ENCODE measurements around the gene CMPK2. TPM values are rescaled to one million over a fixed set of nuclear protein-coding genes. Genes with fewer than 3 reads are reported as not detected.
"Not testable (repeated sequence)": the region's sequence is repeated elsewhere in the genome, so short reads cannot be mapped to it uniquely, and the experiment has no call there.

CMPK2 gene
- polyA plus RNA-seq, 1 of the 3 experiments (the other 2 are of a cell fraction) = 1.1 TPM

DNA sequence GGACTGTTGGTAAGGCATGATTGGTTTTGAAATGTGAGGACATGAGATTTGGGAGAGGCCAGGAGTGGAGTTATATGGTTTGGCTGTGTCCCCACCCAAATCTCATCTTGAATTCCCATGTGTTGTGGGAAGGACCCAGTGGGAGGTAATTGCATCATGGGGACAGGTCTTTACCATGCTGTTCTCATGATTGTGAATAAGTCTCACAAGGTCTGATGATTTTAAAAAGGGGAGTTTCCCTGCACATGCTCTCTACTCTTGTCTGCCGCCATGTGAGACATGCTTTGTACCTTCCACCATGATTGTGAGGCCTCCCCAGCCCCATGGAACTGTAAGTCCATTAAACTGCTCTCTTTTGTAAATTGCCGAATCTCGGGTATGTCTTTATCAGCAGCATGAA, 5.4 kb downstream of the CMPK2 start:
- H4K20me1 ChIP-seq (ENCODE audit: insufficient read depth) = no peaks in the 10 kb centered on the region
- no peaks in the 10 kb centered on the region for H3F3A ChIP-seq (replicated peaks; ENCODE audit: insufficient read depth)
- no peak overlapping the region for H3K4me3 ChIP-seq (ENCODE audit: low read depth in 2 of 2, low read length in 1 of 2)
- no peak overlapping the region for H3K9ac ChIP-seq
- WGBS (ENCODE audit: low lambda C conversion rate) = 81% methylated on average over 3 of the region's 3 CpGs
- no peaks in the 10 kb centered on the region for H3K9me2 ChIP-seq
- POLR2A ChIA-PET = no interaction called here
- H3K27ac ChIP-seq (ENCODE audit: low read depth in 2 of 2, low read length in 1 of 2) = no peak overlapping the region
- H3K36me3 ChIP-seq (replicated peaks in 1 of 2; ENCODE audit: control insufficient read depth in 1 of 2, insufficient read depth in 2 of 2, low read length in 1 of 2) = no peaks in the 10 kb centered on the region
- no peaks in the 10 kb centered on the region for H3K27me3 ChIP-seq (ENCODE audit: insufficient read depth)
- no peak overlapping the region for H2AFZ ChIP-seq (ENCODE audit: low read depth)
- CTCF ChIA-PET = no interaction called here
- H3K9me3 ChIP-seq = no peaks in the 10 kb centered on the region
- TF ChIP-seq RXRA (IDR thresholded peaks at IDR 0.05; ENCODE audit: borderline replicate concordance, low read depth) = no peak
- no peak for TF ChIP-seq TAF1 (IDR thresholded peaks at IDR 0.05; ENCODE audit: borderline replicate concordance, low read depth, low read length)
- TF ChIP-seq RFX5 (IDR thresholded peaks at IDR 0.05; ENCODE audit: low read length) = no peak
- H3K4me2 ChIP-seq = no peak overlapping the region
- DNase-seq = no peak
- H3K79me2 ChIP-seq (ENCODE audit: insufficient read depth) = no peaks in the 10 kb centered on the region
- peaks cover 0 to 4% of the 10 kb centered on the region in 2 experiments; a peak in 1 of 4 replicates for H3K4me1 ChIP-seq (ENCODE audit: control insufficient read depth in 1 of 2, insufficient read depth in 2 of 2, low read depth in 1 of 2, low read length in 1 of 2)

DNA sequence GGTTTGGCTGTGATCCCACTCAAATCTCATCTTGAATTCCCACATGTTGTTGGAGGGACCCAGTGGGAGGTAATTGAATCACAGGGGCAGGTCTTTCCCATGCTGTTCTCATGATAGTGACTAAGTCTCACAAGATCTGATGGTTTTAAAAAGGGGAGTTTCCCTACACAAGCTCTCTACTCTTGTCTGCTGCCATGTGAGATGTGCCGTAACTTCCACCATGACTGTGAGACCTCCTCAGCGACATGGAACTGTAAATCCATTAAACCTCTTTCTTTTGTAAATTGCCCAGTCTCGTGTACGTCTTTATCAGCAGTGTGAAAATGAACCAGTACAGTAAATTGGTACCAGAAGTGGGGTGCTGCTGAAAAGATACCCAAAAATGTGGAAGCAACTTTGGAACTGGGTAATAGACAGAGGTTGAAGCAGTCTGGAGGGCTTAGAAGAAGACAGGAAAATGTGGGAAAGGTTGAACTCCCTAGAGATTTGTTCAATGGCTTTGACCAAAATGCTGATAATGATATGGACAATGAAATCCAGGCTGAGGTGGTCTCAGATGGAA, 7.2 kb downstream of the CMPK2 start:
- CTCF ChIA-PET = interaction anchor here (2.2 kb wide), 1 partner anchor 8 kb away, joined by 9 read pairs; the partner anchor contains the start of gene CMPK2
- H4K20me1 ChIP-seq (ENCODE audit: insufficient read depth); H3K9ac ChIP-seq; H3K4me1 ChIP-seq (ENCODE audit: control insufficient read depth in 1 of 2, insufficient read depth in 2 of 2, low read depth in 1 of 2, low read length in 1 of 2); H3K4me2 ChIP-seq; H3K27ac ChIP-seq (ENCODE audit: low read depth in 2 of 2, low read length in 1 of 2); H2AFZ ChIP-seq (ENCODE audit: low read depth); H3K36me3 ChIP-seq (replicated peaks in 1 of 2; ENCODE audit: control insufficient read depth in 1 of 2, insufficient read depth in 2 of 2, low read length in 1 of 2); H3K9me3 ChIP-seq; DNase-seq; POLR2A ChIA-PET; H3K27me3 ChIP-seq (ENCODE audit: insufficient read depth); H3F3A ChIP-seq (replicated peaks; ENCODE audit: insufficient read depth); H3K9me2 ChIP-seq; H3K79me2 ChIP-seq (ENCODE audit: insufficient read depth); H3K4me3 ChIP-seq (ENCODE audit: low read depth in 2 of 2, low read length in 1 of 2): not testable (repeated sequence)
- WGBS (ENCODE audit: low lambda C conversion rate) = 81% methylated on average over 4 of the region's 4 CpGs

DNA sequence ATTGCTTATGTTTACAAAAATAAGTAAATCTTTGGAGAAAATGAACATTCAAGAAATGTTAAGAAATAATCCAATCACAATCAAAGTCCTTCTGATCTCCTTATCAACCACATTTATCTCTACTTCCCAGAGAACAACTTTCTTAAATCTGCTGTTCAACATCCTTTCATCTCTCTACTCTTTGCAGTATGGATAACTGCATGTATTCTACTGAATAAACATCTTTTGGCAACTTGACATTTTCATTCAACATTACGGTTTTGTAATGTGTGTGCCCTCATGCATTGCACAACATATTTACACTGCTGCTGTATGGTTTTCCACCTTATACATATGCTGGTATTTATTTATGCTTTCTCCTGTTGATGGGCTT, 9.2 kb downstream of the CMPK2 start:
- H3K4me1 ChIP-seq (ENCODE audit: control insufficient read depth in 1 of 2, insufficient read depth in 2 of 2, low read depth in 1 of 2, low read length in 1 of 2) = no peaks in the 10 kb centered on the region
- H3K9me2 ChIP-seq = no peaks in the 10 kb centered on the region
- TF ChIP-seq TEAD4 (IDR thresholded peaks at IDR 0.05; ENCODE audit: borderline replicate concordance, insufficient read depth) (no peak), RCOR1 (IDR thresholded peaks at IDR 0.05; ENCODE audit: low read length) (no peak), GABPA (IDR thresholded peaks at IDR 0.05; ENCODE audit: low read depth) (no peak), NFIC (IDR thresholded peaks at IDR 0.05; ENCODE audit: borderline replicate concordance) (no peak), MEF2A (IDR thresholded peaks at IDR 0.05; ENCODE audit: borderline replicate concordance, low read depth) (no peak), EP300 (IDR thresholded peaks at IDR 0.05; ENCODE audit: borderline replicate concordance in 1 of 2, low read depth in 1 of 2, low read length in 1 of 2) (no peak), RAD21 (IDR thresholded peaks at IDR 0.05; ENCODE audit: low read length) (no peak), CTCF (IDR thresholded peaks at IDR 0.05) (no peak)
- TF ChIP-seq, protein P1, sequence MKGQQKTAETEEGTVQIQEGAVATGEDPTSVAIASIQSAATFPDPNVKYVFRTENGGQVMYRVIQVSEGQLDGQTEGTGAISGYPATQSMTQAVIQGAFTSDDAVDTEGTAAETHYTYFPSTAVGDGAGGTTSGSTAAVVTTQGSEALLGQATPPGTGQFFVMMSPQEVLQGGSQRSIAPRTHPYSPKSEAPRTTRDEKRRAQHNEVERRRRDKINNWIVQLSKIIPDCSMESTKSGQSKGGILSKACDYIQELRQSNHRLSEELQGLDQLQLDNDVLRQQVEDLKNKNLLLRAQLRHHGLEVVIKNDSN (IDR thresholded peaks at IDR 0.05; ENCODE audit: borderline replicate concordance, low read depth) = no peak
- H3K9ac ChIP-seq = no peak overlapping the region
- no peaks in the 10 kb centered on the region for H4K20me1 ChIP-seq (ENCODE audit: insufficient read depth)
- H3K27ac ChIP-seq (ENCODE audit: low read depth in 2 of 2, low read length in 1 of 2) = no peak overlapping the region
- no peak overlapping the region for H3K4me3 ChIP-seq (ENCODE audit: low read depth in 2 of 2, low read length in 1 of 2)
- no peak for DNase-seq
- H3K36me3 ChIP-seq (replicated peaks in 1 of 2; ENCODE audit: control insufficient read depth in 1 of 2, insufficient read depth in 2 of 2, low read length in 1 of 2) = no peaks in the 10 kb centered on the region
- no peak overlapping the region for H3K4me2 ChIP-seq
- no peak overlapping the region for H2AFZ ChIP-seq (ENCODE audit: low read depth)
- 67% methylated on average over 1 of the region's 1 CpG for WGBS (ENCODE audit: low lambda C conversion rate)
- POLR2A ChIA-PET = no interaction called here
- no peaks in the 10 kb centered on the region for H3K79me2 ChIP-seq (ENCODE audit: insufficient read depth)
- no peaks in the 10 kb centered on the region for H3K27me3 ChIP-seq (ENCODE audit: insufficient read depth)
- no peaks in the 10 kb centered on the region for H3K9me3 ChIP-seq
- CTCF ChIA-PET = interaction anchor here (2.2 kb wide), 1 partner anchor 10 kb away, joined by 9 read pairs; the partner anchor contains the start of gene CMPK2
- no peaks in the 10 kb centered on the region for H3F3A ChIP-seq (replicated peaks; ENCODE audit: insufficient read depth)

Data from SK-N-SH (cell line).